AML-193 (cell line): ENCODE results near the gene FAM131C.
"Not testable (repeated sequence)": the region's sequence is repeated elsewhere in the genome, so short reads cannot be mapped to it uniquely, and the experiment has no call there.

Experiments
- DNase-seq, 2 experiments: peaks; one replicate each; lab custom pipeline; 2025; lab: John Stamatoyannopoulos, UW

Gene FAM131C

DNA sequence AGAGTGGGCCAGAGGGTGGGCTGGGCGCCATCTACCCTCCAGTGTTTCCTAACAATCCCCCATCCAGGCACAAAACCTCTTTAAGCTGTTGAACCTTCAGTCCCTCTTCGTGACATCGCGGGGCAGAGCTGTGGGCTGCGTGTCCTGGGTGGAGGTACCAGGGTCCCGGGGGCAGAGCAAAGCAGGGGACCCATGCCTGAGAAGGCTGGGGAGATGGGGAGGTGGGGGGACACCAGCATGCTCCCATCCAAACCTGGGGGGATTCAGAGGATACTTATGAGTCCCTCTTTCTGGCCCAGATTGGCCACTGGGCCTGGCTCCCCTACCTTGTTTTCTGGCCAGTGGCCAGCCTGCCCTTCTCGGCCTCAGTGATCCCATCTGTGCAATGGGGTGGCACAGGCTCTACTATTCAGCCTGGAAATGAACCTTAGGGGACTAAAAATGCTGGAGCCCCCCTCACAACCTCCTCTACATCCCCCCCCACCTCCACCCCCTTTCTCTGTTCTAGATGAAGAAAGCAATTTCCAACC lies 40.3 kb downstream of the FAM131C start:
- DNase-seq, result not testable (repeated sequence)

DNA sequence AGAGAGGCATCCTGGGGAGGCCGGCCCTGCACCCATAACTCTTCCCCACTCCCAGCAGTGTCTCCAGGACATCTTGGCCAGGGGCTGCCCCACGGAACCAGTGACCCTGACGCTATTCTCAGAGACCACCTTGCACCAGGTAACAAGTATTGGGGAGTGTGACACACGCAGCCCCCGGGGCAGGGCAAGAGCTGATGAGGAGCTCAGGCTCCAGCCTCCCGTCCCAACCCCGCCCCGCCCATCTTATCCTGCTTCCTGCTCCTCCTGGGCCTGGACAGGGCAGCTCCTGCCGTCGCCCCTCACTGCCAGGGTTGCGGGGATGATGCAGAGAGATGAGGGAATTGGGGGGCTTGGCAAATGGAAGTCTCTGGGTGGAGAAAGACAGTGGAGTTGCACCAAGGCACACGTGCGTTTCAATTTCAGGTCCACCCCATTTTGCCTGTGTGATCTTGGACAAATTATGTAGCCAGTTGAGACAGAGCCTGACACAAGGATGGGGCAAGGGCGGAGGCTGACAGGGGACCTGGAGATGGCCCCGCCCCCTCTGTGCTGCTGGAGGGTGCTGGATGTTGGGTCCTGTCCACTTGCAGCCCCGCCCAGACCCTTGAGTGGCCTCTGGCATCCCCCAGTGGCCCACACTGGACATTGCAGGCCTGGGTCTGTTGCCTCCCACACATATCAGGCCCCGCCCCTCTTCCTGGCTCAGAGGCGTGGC lies 40.9 kb downstream of the FAM131C start:
- DNase-seq, result peak; percentile 30 to 59

DNA sequence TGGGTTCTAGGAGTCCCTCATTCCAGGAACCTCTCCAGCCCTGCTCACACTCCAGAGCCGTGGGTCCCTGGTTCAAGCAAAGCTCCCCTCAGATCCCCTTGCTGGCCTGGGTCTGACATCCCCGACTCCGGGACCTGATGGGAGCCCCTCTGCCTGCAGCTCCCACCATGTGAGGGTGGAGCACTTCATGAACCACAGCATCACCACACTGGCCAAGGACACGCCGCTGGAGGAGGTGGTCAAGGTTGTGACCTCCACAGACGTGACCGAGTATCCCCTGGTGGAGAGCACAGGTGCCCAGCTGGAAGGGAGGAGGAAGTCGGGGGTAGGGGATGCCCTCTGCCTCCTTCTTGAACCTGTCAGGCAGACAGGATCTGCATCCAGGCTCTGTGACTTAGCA lies 41.9 kb downstream of the FAM131C start:
- DNase-seq, result no peak

DNA sequence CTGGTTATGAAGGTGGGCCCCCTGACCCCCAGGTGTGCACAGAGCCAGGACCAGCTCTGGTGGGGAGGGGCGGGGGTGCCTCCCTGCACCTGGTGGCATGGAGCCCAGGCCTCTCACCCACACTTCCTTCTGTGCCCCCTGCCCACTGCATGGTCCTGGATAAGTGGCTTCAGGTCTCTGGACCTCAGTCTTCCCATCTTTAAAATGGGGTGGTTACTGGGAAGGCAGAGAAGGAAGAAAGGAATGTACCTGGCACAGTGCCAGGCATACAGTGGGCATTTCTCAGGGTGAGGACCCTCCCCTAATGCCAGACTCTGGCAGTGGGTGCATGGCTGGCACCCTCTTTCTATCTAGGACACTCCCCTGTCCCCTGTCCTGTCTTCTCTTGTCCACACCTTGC lies 44.2 kb downstream of the FAM131C start:
- DNase-seq, result no peak

DNA sequence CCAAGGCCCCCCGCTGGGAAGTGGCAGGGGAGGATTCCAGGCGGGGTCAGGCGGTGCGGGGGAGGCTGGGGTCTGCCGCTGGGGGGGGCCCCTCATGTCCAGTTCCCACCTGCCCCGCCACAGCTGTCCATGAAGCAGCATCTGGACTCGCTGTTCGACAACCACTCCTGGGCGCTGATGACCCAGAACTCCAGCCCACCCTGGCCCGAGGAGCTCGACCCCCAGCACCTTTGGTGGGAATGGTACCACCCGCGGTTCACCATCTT lies 44.5 kb downstream of the FAM131C start:
- DNase-seq, result not testable (repeated sequence)

GRCh38 chr1:16028237-16029002 lies 45.0 kb downstream of the FAM131C start:
- DNase-seq, result no peak

DNA sequence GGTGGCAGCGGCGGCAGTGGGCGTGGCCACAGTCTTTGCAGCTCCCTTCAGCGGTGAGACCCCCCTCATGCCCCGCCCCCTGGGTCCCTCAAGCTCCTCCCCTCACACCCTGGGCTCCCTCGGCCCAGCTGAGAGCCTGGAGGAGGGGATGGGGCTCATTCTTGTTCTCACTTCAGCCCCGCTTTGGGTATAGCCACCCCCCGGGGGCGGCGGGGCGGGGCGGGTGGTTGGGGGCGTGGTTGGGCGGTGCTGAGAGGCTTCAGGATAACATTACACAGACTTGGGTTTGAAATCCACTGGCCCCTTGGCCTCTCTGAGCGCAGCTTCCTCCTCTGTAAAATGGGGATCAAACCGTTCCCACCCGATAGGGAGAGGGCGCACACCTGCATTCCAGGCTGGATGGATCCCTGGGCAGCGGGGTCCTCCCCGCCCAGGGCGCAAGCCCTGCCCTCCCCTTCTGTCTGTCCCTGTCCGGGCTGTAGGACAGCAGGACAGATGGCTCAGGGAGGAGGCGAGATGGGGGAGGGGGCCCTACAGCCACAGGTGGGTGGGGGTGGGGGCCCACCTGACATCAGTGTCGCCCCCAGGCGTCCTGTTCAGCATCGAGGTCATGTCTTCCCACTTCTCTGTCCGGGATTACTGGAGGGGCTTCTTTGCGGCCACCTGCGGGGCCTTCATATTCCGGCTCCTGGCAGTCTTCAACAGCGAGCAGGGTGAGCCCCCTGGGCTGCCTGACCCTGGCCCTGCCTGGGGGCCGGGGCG lies 46.5 kb downstream of the FAM131C start:
- no peak for DNase-seq

DNA sequence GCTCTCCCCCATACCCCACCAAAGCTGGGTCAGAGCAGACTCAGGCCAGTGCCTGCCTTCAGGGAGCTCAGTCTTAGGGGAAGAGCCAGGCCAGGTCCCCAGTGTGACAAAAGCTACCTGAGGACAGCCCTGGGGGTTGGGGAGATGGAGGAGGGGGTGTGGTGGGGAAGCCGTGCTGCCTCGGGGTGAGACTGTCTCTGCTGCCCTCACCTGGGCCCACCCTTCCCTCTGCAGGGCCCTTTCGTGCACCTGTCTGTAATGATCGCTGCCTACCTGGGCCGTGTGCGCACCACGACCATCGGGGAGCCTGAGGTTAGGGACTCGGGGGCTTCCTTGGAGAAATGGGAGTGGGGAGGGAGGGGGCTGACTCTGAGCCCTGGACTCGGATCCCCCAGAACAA lies 47.1 kb downstream of the FAM131C start:
- not testable (repeated sequence) for DNase-seq

DNA sequence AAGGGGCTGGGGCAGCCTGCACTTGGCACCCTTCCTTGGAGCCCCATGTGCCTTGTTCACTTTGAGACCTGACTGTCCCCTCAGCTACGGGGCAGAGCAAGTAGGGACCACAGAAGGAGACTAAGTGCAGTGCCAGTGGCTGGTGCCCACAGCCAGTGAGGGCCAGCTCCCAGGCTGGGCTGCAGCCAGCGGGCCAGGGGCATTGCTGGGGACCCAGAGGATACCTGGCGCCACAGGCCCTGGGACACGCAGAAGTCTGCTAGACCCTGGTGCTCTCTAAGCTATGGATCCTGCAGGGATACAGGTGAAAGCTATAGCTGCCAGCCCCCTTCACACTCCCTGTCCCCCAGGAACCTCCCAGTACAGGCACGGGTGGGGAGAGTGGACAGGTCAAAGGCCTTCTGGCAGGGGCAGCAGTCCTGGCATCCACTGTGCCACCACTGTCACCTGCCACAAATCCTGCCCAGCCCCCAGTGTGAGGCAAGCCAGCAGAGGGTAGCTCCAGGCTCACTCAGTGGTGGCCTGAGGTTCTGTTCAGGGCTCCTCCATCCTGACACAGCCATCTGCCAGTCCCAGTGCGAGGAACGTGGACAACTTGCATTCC lies 50.3 kb downstream of the FAM131C start:
- no peak for DNase-seq

DNA sequence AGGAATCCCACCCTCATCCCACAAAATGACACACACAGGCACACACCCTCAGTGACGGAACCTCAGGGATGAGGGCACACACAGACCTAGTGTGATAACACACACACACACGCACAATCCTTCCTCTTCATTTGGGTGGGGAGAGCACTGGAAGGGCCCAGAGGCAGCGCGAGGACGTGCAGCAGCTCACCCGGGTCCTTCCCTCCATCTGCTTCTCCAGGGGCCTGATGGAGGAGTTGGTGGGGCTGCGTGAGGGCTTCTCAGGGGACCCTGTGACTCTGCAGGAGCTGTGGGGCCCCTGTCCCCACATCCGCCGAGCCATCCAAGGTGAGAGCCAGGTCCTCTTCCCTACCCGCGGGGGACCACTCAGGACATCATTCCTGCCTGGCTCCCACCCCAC lies 51.1 kb downstream of the FAM131C start:
- DNase-seq, result no peak

DNA sequence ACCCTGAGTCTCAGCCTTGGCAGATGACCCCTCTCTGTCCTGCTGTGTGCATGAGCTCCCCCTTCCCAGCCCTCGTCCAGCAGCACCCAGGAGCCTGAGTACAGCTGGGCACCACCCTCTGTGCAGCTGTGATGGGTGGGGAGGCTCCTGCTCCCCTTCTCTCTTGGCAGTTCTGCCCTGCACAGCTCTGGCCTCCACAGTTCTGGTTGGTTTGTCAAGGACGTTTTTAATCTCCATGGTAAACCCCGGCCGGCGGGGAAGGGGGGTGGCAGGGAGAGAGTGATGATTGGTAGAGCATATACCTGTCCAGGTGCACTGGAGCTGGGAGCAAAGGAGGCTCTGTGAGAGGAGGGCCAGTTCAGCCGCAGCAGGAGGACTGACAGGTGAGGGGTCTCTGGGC lies 51.8 kb downstream of the FAM131C start, which contains the start of gene CLCNKA:
TSS of gene CLCNKA (plus strand) at position 356 of the 400 bp plus-strand sequence. CDS start 584 bp downstream, outside the sequence.
- DNase-seq, result no peak

DNA sequence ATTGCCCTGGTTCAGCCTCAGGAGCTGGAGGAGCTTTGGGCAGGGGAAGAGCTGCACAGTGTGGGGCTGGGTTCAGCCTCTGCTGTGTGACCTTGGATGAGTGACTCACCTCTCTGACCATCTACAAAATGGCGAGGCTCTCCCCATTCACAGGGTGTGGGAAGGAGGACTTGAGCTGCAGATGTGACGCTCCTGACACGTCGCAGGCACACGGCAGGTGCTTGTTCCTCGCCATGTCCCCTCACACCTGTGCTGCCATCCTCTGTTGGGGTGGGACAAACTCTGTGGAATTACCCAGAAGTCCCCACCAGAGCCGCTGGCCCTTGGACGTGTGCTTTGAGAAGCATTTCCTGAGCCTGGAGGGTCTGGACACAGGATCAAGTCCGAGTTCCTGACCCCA lies 52.6 kb downstream of the FAM131C start:
- not testable (repeated sequence) for DNase-seq

GRCh38 chr1:16020325-16020724 lies 53.1 kb downstream of the FAM131C start:
- no peak for DNase-seq

GRCh38 chr1:16019644-16020277 lies 53.7 kb downstream of the FAM131C start:
- DNase-seq, result no peak

GRCh38 chr1:16018749-16019643 lies 54.5 kb downstream of the FAM131C start:
- no peak for DNase-seq

DNA sequence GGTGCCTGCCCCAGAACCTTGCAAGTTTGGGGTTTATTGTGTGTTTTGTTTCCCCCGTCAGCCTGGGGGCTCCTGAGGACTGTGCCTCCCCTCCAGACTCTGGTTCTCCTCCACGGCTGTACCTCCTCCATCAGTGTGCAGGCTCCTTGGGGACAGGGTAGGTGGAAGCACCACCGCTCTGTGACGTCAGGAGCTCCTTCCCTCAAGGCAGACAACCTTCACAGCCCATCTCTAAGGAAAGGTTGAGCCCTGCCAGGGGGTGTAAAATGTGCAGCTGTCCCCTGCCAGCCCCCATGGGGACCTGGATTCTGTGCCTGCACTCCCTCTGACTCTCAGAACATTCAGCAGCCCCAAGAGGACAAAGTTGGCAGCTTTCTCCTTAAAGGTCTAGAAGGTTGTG lies 55.1 kb downstream of the FAM131C start:
- no peak for DNase-seq

DNA sequence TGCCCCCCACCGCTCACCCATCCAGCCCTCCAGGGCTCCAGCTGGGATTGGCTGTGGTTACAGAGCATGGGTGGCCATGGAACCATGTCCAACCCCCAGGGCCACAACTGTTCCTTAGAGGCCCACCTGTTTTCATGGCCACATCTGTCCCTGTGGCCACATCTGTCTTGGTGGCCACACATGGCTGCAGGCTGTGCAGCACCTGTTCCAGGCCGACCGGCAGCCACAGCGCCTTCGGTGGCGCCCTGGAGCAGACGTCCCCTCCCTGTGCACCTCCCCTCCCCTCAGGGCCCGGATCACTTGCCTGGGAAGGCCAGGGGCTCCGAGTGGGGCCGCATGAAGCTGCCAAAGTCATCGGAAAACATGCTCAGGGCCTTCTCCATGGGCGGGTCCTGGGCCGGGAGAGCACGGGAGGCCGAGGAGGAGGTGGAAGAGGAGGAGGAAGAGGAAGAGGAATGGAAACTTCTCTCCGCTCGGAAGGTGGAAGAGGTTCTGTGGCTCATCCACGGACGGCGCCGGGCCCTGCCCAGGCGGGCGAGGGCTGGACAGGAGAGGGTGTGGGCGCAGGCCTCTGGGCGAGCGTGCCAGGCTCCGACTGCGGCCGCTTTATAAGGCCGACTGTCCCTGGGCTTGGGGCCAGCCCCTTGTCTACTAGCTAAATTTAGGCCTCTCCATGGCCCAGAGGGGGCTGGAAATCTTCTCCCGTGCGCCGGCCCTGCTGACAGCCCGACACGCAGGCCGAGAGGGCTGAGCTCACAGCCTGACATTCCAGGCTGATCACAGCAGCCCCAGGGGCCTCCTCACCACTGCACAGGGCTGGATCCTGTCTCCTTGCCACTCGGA lies 55.8 kb downstream of the FAM131C start, which contains the start of gene HSPB7:
TSS of gene HSPB7 (minus strand) at position 583 of the 843 bp plus-strand sequence. CDS start at position 503, 80 bp downstream.
- DNase-seq, result no peak

- DNase-seq, result no peak
These were observed 56.4 kb downstream of the FAM131C start for GRCh38 chr1:16017076-16017460.
